Uterus (tissue), 4 donors: ENCODE data around the gene ABCA9. TPM values are rescaled to one million over a fixed set of nuclear protein-coding genes. Genes with fewer than 3 reads are reported as not detected.
A peak's percentile ranks its signal among the peaks of the same experiment; 100 is the strongest.

Source experiments
- DNase-seq, 2 donors: peaks; one replicate each; pipeline ENCODE4 v3.0.0-alpha.2; 2019 to 2020
- H3K27ac ChIP-seq, 2 donors: fragments of 200-600 bp; sonication (generic); 1 replicate in 1 of 2; 2 replicates in 1 of 2; pipeline ENCODE4 v1.5.1; 2016 to 2018
- H3K27me3 ChIP-seq, 2 donors: fragments of 200-600 bp; sonication (generic); one replicate each; pipeline ENCODE4 v1.5.1; 2018 to 2019; ENCODE audit warnings: control low read depth in 1 of 2
- H3K36me3 ChIP-seq, 2 donors: fragments of 200-600 bp; sonication (generic); one replicate each; pipeline ENCODE4 v1.5.1; 2019; ENCODE audit warnings: control low read depth in 1 of 2
- H3K4me1 ChIP-seq, 2 donors: fragments of 200-600 bp; sonication (generic); one replicate each; pipeline ENCODE4 v1.5.1; 2018 to 2019; ENCODE audit warnings: control low read depth in 1 of 2
- H3K4me3 ChIP-seq, 2 donors: fragments of 200-600 bp; sonication (generic); 1 replicate in 1 of 2; 2 replicates in 1 of 2; pipeline ENCODE4 v1.5.1; 2018 to 2019; ENCODE audit warnings: mild to moderate bottlenecking in 1 of 2
- H3K9me3 ChIP-seq, 2 donors: fragments of 200-600 bp; sonication (generic); one replicate each; pipeline ENCODE4 v1.5.1; 2019; ENCODE audit warnings: control low read depth in 1 of 2
- CTCF ChIP-seq, 4 experiments: fragments of 200-600 bp in 2 of 4; fragments of 450-650 bp in 2 of 4; sonication (generic) in 2 of 4; IDR thresholded peaks; one replicate each; pipeline ENCODE4 v1.5.1; 2016 to 2019; ENCODE audit warnings: antibody characterized with exemption in 4 of 4, mild to moderate bottlenecking in 2 of 4, moderate library complexity in 1 of 4
- POLR2A ChIP-seq, 2 donors: fragments of 450-650 bp; IDR thresholded peaks; one replicate each; pipeline ENCODE4 v1.6.1; 2016; ENCODE audit warnings: antibody characterized with exemption in 2 of 2, mild to moderate bottlenecking in 1 of 2, moderate library complexity in 1 of 2
- intact Hi-C: fragments of 100-400 bp; cut with DNase I; formaldehyde crosslinking; loops from one replicate; pipeline ENCODE4 v1.15.1; 2023; ENCODE audit warnings: low total_unique reads
- total RNA-seq, 4 donors: library from RNA; depleted of rRNA in 3 of 4; stranded (reverse); fragments of >200 nt in 3 of 4; gene quantifications; one replicate each; pipeline versions ENCODE4 v1.1.0 to v1.2.4, GENCODE V29; 2014 to 2023
- donor health status: DM: yes; HTN: yes; CAD: no.

Gene ABCA9
- total RNA-seq, 4 donors from 2014 or later: 8.2 to 32.1 (median 18.4) TPM

- H3K27me3 ChIP-seq: no peaks in the 10 kb centered on the region
- H3K27ac ChIP-seq: no peak overlapping the region
- H3K9me3 ChIP-seq: no peaks in the 10 kb centered on the region
- intact Hi-C loops: no loop called here
- no peak for DNase-seq
- no peaks in the 10 kb centered on the region for H3K4me1 ChIP-seq
- TF ChIP-seq POLR2A (IDR thresholded peaks at IDR 0.05): no peak
- TF ChIP-seq CTCF (IDR thresholded peaks at IDR 0.05): no peak
- H3K36me3 ChIP-seq: no peaks in the 10 kb centered on the region
- H3K4me3 ChIP-seq: no peak overlapping the region
Observed at GRCh38 chr17:69069226-69069750, 8.6 kb upstream of the ABCA9 start.

DNA sequence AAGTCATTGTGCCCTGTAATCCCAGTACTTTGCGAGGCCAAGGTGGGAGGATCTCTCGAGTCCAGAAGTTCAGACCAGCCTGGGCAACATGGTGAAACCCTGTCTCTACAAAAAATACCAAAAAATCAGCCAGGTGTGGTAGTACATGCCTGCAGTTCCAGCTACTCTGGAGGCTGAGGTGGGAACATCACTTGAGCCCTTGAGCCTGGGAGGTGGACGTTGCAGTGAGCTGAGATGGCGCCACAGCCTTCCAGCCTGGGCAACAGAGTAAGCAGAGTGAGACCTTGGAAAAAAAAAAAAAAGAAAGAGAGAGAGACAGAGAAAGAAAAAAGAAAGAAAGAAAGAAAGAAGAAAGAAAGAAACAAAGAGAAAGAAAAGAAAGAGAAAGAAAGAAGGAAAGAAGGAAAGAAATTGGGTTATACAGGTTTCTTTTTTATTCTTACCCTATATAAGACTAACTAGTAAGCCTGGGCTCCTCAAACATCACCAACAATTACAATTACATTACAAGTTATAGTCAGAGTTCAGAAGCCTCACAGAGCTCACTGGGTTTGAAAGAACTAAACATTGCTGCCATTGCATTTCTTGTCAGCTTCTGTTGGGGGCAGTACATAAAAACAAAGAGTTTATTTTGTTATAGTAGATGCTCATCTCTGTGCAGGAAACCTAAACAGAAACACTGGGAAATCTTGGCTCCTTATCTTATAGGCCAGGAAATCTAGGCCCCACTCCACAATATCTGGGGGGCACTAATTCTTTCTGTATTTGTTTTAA is 6.7 kb upstream of the ABCA9 start:
- no peak overlapping the region for H3K4me3 ChIP-seq
- no peak for DNase-seq
- no peaks in the 10 kb centered on the region for H3K4me1 ChIP-seq
- no peak overlapping the region for H3K27ac ChIP-seq
- H3K36me3 ChIP-seq: no peaks in the 10 kb centered on the region
- H3K27me3 ChIP-seq: no peaks in the 10 kb centered on the region
- H3K9me3 ChIP-seq: no peaks in the 10 kb centered on the region
- TF ChIP-seq CTCF (IDR thresholded peaks at IDR 0.05) (no peak), POLR2A (IDR thresholded peaks at IDR 0.05) (no peak)
- intact Hi-C loops: no loop called here

DNA sequence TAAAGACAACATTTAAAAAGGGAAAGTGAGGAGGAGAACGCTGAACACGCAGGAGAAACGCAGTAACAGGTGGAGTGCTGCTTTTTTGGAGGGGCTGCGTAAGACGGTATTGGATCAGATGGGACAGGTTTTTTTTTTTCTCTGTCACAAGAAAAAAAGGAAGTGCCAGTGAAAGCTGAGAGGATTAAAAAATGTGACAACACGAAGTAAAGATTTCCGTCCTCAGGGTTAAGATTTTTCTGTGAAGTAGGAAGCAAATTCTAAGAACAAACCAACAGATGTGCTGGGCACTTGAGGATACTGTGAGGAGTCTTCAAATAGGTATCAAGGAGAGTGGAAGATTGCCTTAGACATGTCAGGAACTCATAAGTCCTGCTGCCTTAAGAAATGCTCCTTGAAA is 5.8 kb upstream of the ABCA9 start:
- TF ChIP-seq CTCF (IDR thresholded peaks at IDR 0.05) (no peak), POLR2A (IDR thresholded peaks at IDR 0.05) (no peak)
- Histone ChIP-seq H3K36me3 (no peaks in the 10 kb centered on the region), H3K4me3 (no peak overlapping the region), H3K4me1 (no peaks in the 10 kb centered on the region), H3K9me3 (no peaks in the 10 kb centered on the region), H3K27ac (no peak overlapping the region), H3K27me3 (no peaks in the 10 kb centered on the region)
- intact Hi-C loops: no loop called here
- DNase-seq: no peak

GRCh38 chr17:69065113-69065512 is 4.4 kb upstream of the ABCA9 start:
- no peaks in the 10 kb centered on the region for H3K9me3 ChIP-seq
- H3K36me3 ChIP-seq: no peaks in the 10 kb centered on the region
- DNase-seq: no peak
- intact Hi-C loops: no loop called here
- no peaks in the 10 kb centered on the region for H3K27me3 ChIP-seq
- no peak for TF ChIP-seq POLR2A (IDR thresholded peaks at IDR 0.05)
- TF ChIP-seq CTCF (IDR thresholded peaks at IDR 0.05): no peak
- H3K4me1 ChIP-seq: no peaks in the 10 kb centered on the region
- no peak overlapping the region for H3K4me3 ChIP-seq
- H3K27ac ChIP-seq: peak overlapping the region; percentile 41 to 73

- intact Hi-C loops: no loop called here
- Histone ChIP-seq H3K27me3 (no peaks in the 10 kb centered on the region), H3K4me1 (no peaks in the 10 kb centered on the region), H3K4me3 (no peak overlapping the region), H3K9me3 (no peaks in the 10 kb centered on the region), H3K27ac (peak overlapping the region; percentile 62 to 73), H3K36me3 (no peaks in the 10 kb centered on the region)
- TF ChIP-seq CTCF (IDR thresholded peaks at IDR 0.05): no peak
- TF ChIP-seq POLR2A (IDR thresholded peaks at IDR 0.05): no peak
- DNase-seq: no peak
Observed at GRCh38 chr17:69064476-69064875, 3.7 kb upstream of the ABCA9 start.
